Spleen (tissue), 7 donors: ENCODE results near the gene WDR12.

Source experiments
- CTCF ChIP-seq, 11 experiments: fragments of 200-600 bp in 7 of 11; fragments of 450-650 bp in 4 of 11; sonication (generic) in 4 of 11; IDR thresholded peaks in 8 of 11; conservative IDR thresholded peaks in 3 of 11; 1 replicate in 7 of 11; 2 replicates in 4 of 11; pipeline versions ENCODE4 v1.4.0 to v1.8.0; 2016 to 2021; ENCODE audit warnings: antibody characterized with exemption in 11 of 11, inconsistent platforms in 4 of 11, mild to moderate bottlenecking in 1 of 11
- POLR2A ChIP-seq, 3 donors: fragments of 450-650 bp; IDR thresholded peaks; one replicate each; pipeline ENCODE4 v1.5.1; 2017; ENCODE audit warnings: antibody characterized with exemption in 3 of 3, mild to moderate bottlenecking in 1 of 3
- POLR2AphosphoS5 ChIP-seq, 3 donors: sonication (generic); formaldehyde crosslinking; IDR thresholded peaks; one replicate each; pipeline ENCODE4 v1.5.1; 2017; ENCODE audit warnings: antibody characterized with exemption in 3 of 3
- donor health status: DM: no; HTN: no; CAD: no; lungs with moderate emphysema.
- donor health status: DM: no; HTN: no; CAD: no.
- donor health status: DM: no; HTN: no; CAD: no.

- TF ChIP-seq POLR2A (IDR thresholded peaks at IDR 0.05) (no peak), CTCF (IDR thresholded peaks at IDR 0.05 in 8 of 11, conservative IDR thresholded peaks at IDR 0.05 in 3 of 11) (no peak), POLR2AphosphoS5 (IDR thresholded peaks at IDR 0.05) (no peak)
These were observed 30.3 kb upstream of the WDR12 start for GRCh38 chr2:202941771-202942170.
